PFSK-1 (cell line): ENCODE data around the gene LGALS9.

ENCODE experiments used
- FOXP2 ChIP-seq: optimal IDR thresholded peaks from 2 replicates; pipeline ENCODE3; 2011; ENCODE audit warnings: borderline replicate concordance, control low read depth, inconsistent platforms; ENCODE audit not compliant: insufficient read depth; ENCODE audit errors: extremely low read length, extremely low read depth
- POLR2AphosphoS5 ChIP-seq: IDR thresholded peaks from 2 replicates; pipeline ENCODE4 v1.6.1; 2012; ENCODE audit warnings: low read depth, mild to moderate bottlenecking, control low read depth, low read length, moderate library complexity
- TAF1 ChIP-seq: IDR thresholded peaks from 2 replicates; pipeline ENCODE4 v1.6.1; 2012; ENCODE audit warnings: low read length, control low read depth, borderline replicate concordance; ENCODE audit not compliant: insufficient read depth

GRCh38 chr17:27612160-27612770 is 18.7 kb upstream of the LGALS9 start:
- TF ChIP-seq POLR2AphosphoS5, result no peak
- no peak for TF ChIP-seq TAF1
- no peak for TF ChIP-seq FOXP2
